OCI-LY1 (cell line): ENCODE data around the gene ZNF675.

Experiments used
- EZH2 ChIP-seq: fragments of 200-600 bp; sonication (generic), shearing (Covaris generic); IDR thresholded peaks from 2 replicates; pipeline ENCODE4 v1.8.0; 2017; ENCODE audit warnings: borderline replicate concordance, mixed run types, mild to moderate bottlenecking, antibody characterized with exemption, low read length, moderate library complexity, mixed read lengths
- TF ChIP-seq, protein P1 (sequence below): fragments of 200-600 bp; sonication (generic), shearing (Covaris generic); IDR thresholded peaks from 2 replicates; pipeline ENCODE4 v1.5.1; 2017; ENCODE audit warnings: mild to moderate bottlenecking, antibody characterized with exemption, low read length, moderate library complexity, mixed read lengths

DNA sequence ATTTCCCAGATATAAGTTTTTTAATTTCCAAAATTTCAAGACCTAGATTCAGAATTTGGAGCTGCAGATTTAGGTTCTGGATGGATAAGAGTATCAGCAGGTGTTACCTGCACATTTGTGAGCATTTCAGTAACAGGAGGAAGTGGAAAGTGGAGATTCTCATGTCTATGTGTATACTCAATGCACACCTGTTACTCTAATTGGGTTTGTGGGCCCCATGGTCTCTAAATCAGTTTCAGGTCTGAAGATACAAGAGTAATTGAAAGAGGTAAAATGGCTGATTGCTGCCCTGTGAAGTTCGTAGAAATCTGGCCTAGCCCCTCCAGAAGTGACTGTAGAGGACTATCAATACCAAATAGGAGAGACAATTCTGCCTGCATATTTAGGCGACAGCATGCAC is 13.9 kb downstream of the ZNF675 start:
- TF ChIP-seq, protein P1, sequence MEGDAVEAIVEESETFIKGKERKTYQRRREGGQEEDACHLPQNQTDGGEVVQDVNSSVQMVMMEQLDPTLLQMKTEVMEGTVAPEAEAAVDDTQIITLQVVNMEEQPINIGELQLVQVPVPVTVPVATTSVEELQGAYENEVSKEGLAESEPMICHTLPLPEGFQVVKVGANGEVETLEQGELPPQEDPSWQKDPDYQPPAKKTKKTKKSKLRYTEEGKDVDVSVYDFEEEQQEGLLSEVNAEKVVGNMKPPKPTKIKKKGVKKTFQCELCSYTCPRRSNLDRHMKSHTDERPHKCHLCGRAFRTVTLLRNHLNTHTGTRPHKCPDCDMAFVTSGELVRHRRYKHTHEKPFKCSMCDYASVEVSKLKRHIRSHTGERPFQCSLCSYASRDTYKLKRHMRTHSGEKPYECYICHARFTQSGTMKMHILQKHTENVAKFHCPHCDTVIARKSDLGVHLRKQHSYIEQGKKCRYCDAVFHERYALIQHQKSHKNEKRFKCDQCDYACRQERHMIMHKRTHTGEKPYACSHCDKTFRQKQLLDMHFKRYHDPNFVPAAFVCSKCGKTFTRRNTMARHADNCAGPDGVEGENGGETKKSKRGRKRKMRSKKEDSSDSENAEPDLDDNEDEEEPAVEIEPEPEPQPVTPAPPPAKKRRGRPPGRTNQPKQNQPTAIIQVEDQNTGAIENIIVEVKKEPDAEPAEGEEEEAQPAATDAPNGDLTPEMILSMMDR: no peak
- TF ChIP-seq EZH2: no peak
